Glomerular endothelial cell (primary cell): Measurements from ENCODE around the gene LRRC56. TPM values are rescaled to one million over a fixed set of nuclear protein-coding genes. Genes with fewer than 3 reads are reported as not detected.
"Not testable (repeated sequence)": the region's sequence is repeated elsewhere in the genome, so short reads cannot be mapped to it uniquely, and the experiment has no call there.

Source experiments
- DNase-seq: peaks from one replicate; pipeline ENCODE4 v3.0.0-alpha.2; 2011; ENCODE audit warnings: low read depth, low spot score; ENCODE audit errors: extremely low read depth
- total RNA-seq: library from RNA; depleted of rRNA; stranded (reverse); fragments of >200 nt; gene quantifications from 2 replicates; pipeline ENCODE4 v1.2.3, GENCODE V29; 2015

LRRC56 gene
- total RNA-seq, 1 donor from 2014 or later: 0.53 TPM

DNA sequence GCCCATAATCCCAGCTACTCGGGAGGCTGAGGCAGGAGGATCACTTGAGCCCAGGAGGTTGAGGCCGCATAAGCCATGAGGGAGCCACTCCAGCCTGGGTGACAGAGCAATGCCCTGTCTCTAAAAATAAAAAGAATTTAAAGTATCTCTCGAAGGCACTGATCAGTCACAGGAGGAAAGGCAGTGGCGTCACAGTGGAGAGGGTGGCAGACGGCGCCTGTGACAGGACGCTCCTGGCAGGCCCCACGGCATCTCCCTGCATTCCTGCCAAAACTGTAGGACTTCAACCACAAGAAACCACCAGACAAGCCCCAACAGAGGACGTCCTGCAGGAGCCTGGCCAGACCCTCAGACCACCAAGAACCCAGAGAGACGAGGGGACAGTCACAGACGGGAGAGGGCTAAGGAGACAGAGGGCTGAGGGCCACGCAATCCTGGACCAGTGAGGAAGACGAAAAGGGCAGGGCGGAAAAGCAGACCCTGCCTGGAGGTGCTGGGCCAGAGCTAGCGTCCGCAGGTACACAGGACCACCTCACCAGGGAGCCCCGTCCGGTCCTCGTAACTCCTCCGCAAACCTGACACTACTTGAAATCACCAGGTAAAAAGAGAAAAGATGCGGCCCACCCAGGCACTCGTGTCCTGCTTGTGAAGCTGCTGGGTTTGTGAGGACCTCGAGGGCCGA lies 36.2 kb upstream of the LRRC56 start:
- no peak for DNase-seq

DNA sequence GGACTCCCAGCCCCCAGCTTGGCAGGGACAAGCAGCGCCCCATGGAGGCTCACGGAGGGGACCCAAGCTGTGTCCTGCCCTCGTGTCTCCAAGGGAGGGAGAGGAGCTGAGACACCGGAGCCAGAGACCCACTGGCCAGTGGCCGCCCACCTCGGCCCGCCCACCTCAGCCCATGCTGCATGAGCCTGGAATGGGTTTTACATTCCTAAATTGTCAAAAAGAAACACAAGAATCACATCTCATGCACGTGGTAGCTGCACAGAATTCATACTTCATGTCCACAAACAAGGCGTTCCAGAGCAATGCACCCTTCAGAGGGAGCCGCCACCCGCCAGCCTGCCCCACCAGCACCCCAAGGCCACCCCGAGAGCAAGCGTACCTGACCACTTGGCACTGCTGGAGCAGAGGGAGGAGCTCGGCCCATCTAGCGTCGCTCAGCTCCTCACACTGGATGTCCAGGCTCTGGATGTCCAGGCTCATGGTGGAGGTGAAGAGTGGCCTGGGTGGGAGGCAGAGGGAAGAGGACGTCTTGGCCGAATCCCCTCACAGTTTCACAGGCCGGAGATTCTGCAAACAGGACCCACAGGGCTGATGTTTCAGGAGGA lies 35.5 kb upstream of the LRRC56 start:
- no peak for DNase-seq

DNA sequence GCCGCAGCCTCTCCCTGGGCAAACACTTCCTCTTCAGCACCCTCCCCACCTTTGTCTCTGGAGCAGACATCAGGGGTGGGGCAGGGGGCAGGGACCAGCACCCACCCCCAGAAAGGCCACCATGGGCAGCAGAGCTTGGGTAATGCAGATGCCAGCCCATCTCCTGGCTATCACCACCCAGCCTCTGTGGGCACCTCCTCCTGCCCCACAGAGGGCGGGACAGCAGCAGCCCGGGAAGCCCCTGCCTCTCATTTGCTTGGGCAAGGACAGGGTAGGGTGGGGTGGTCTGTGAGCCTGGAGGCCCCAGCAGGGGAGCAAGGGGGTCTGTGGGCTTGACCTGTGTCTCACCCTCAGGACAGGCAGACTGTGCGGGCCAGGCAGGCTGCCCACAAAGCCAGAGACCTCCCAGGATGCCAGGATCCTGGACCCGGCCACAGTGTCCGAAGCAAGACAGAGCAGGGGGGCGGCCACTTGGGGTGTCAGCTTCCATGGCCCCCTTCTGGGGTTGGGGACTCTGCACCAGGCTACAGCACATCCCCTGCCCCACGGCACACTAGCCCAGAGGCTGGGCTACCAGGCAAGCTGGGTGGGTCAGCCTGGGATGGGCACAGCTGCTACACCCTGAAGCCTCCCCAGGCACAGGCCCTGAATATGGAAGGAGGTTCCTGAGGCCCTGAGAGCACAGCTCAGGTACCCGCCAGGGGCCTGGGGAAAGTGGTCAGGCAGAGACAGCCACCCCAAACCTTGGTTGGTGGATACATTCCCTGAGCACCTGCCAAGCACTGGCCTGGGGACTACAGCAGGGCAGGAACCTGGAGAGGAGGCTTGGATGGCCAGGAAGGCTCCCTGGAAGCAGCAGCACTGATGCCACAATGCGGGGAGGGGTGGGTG lies 34.8 kb upstream of the LRRC56 start:
- no peak for DNase-seq

DNA sequence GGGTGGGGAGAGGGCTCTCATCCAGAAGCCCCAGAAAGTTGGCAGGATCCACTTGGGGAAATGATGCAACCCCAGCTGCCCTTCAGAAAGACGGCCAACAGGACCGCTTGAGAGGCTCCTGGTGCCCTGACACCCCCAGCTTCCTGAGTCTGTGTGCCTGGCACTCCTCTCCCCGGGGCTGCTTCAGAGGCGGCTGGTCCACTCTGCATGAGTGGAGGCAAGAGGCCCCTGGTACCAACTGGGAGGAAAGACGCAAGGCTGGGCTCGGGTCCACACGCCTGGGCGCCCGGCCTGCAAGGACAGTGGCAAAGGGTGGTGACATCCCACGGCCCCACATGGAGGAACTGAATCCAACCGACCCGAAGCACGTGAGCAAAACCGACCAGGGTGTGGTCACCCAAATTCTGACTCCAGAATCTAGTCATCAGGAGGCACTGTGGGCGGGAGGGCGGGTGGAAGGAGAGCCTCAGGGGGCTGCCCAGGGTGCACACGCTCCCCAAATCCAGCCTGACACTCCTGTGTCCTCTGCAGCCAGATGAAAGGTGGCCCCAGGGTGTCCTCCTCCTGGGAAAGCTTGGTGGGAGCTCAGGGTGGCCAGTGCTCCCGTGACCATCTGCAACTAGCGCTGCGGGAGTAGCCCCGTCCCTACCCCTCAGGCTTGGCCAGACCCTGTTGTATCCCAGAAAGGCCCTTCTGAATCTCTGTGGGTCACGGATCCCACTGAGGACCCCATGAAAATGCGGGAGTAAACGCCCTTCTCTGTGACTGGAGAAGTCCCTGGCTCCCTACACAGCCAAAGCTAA lies 33.9 kb upstream of the LRRC56 start:
- no peak for DNase-seq

DNA sequence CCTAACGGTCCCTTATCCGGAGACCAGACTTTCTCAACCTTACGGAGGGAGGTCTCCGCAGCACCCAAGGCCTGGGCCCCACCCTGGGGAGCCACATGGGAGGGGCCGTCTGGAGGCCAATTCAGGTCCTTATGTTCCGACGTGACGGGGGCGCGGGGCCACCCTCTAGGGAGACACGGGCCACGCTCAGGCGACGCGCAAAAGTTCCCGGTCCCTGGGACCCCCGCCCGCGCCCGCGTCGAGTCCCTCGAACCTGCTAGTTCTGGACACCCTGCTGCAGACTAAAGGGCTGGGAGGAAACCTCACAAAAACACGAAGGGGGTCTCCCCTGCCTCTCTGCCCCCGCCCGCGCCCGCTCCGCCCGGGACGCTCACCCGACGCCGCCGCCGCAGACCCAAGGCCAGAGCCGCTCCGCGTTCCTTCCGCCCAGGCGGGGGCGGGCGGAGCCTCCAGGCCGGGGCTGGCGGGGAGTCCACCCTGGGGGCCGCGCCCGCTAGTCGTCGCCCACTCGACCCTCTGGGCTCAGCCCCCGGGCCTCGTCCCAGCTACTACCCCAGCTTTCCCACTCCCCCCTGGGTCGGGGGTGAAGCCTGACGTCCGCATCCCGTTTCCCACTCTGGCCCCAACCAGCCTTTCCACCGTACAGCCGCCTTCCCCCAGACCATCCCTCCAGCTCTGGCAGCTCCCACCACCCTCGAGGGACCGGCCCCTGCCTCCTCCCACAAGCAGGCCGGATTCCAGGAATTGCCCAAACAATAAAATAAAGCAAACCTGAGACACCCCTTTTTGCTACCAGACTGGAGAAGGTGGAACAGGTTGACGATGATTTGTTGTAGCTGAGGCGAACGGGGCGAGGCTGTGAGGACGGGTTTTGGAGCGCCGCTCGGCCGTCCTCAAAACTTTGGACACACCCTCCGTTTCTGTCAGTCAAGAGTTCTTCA lies 33.0 kb upstream of the LRRC56 start:
- no peak for DNase-seq

DNA sequence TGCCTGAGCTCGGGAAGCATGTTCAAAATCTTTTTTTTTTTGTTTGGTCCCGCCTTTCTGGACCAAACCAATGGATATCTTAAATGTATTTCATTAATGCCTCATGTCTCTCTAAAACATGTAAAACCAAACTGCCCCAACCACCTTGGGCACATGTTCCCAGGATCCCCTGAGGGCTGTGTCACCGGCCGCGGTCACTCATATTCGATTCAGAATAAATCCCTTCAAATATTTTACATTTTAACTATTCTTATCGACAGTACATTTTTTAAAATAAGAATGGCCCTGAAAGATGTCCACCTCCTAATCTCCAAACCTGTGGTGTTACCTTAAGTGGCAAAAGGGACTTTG lies 32.4 kb upstream of the LRRC56 start:
- DNase-seq: no peak

DNA sequence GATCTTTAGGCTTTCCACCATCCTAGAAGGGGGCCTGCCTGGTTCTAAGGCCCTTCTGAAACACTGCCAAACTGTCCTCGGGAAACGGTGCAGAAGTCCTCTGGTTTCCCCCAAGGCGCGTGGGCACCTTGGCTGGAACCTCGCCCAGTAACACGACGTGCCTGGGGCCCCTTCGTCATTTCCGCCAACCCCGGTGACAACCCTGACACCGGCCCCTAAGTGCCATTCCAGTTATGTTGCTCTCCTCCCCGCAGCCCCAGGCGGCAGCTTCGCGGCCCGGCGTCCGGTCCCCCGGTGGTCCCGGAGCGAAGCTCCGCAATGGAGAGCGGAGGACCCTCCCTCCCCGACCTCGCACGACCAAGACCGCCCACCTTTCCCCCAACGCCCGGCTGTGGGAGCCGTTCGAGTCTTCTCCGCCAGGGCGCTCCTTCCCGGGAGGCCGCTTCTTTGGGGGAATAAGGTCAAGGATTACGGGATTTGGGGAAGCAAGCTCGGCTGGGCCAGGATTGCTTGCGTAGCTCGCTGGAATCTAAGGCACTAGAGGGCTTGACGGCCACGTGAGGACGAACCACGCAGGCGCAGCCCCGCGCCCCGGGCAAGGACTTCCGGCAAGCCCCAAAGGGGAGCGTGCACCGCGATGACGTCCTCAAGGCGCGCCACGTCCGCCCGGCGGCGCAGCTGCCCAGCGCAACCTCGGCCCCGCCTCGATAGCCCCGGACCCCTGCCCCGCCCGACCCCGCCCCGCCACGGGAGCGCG lies 30.9 kb upstream of the LRRC56 start:
- peak; percentile 69 for DNase-seq

DNA sequence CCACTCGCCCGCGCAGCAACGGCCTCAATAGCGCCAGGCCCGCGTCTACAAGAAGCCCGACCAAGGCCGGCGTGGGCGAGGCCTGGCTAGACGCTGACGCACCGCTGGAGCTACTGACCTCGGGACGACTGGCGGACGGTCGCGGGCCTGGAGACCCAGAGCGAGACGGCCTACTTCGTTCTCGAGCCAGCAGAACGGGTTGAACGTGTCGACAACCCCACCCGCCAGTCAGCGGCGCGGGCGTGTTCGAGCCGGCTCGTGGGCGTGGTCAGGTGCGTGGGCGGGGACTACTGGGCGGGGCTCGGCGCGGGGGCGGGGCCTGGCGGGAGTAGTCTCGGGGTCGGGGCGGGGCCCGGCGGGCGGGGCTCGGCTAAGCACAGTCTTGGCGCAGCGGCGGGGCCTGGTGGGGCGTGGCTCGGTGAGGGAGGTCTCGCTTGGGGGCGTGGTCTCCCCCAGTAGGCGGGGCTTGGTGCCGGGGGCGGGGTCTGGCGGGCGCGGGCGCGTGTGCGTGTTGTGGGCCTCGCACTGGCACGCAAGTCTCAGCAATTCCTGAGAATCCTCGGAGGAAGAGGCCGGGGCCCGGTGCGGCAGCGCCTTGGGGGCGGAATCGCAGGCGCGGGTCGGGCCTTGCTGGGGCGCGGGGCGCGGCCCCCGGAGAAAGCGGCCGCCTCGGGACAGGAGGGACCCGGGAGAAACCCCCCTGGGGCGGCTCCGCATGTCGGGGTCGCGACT lies 30.2 kb upstream of the LRRC56 start, which contains the start of gene RNH1:
Gene RNH1 (minus strand): TSS at position 248 of the 732 bp plus-strand sequence. CDS start 5,080 bp downstream, outside the sequence.
- peak; percentile 20 for DNase-seq

DNA sequence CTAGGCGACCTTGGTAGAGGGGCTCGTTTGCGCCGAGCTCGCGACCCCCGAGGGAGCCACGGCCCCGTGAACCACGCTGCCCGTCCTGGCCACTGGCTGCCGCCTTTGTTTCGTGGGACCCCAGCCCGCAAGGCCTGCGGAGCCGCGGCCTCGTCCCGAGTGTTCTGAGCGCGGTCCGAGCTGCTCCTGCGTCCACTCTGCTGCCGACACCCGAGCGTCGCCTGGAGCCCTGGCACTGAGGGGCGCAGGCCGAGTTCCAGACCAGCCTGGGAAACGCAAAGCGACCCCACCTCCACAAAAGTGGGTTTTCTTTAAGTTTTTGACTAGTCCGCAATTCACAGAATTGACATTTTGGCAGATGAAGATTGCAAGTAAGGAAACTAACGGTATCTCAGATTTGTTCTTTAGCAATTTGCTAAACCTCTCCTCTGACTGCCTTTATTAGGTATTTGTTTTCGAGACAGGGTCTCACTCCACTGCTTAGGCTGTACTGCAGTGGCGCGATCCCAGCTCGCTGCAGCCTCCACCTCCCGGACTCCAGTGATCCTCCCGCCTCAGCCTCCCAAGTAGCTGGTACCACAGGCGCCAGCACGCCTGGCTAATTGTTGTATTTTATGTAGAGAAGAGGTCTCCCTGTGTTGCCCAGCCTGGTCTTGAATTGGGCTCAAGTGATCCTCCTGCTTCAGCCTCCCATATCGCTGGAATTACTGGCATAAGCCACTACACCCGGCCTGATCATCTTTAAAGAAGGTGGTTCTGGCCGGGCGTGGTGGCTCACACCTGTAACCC lies 29.4 kb upstream of the LRRC56 start:
- DNase-seq: no peak

DNA sequence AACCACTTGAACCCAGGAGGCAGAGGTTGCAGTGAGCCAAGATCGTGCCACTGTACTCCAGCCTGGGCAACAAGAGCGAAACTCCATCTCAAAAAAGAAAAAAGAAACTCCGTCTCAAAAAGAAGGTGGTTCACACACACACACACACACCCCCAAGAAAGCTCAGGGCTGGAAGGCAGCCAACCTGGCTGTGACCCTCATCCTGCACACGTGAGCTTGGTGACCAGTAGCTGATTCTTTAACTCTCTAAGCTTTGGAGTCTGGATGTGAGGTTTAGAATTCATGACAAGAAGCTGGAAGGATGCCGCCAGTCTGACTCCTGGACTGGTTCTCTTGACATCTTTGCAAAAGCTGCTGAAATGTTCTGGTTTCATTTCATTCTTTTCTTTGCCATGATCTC lies 28.4 kb upstream of the LRRC56 start:
- no peak for DNase-seq

DNA sequence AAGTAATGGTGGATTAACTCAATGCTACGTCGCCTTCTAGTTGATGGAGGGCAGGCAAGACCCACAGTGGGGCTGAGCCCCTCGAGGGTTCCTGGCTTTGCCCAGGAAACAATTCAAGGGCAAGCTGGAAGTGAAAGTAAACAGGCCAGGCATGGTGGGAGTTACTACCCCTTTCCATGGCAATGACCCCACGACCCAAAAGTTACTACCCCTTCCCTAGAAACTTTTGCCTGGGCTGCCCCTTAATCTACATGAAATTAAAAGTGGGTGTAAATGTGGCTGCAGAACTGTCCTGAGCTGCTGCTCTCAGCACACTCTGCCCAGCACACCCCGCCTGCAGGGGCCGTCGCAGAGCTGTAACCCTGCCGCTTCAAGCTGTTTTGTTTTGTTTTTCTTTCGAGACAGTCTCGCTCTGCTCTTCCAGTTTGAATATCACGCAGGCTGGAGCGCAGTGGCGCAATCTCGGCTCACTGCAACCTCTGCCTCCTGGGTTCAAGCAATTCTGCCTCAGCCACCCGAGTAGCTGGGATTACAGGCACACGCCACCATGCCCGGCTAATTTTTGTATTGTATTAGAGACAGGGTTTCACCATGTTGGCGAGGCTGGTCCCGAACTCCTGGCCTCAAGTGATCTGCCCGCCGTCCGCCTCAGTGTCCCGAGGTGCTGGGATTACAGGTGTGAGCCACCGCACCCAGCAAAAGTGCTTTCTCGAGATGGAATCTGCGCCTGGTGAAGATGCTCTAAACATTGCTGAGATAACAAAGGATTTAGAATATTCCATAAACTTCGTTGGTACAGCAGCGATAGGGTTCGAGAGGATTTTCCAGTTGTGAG lies 24.3 kb upstream of the LRRC56 start:
- DNase-seq: no peak

DNA sequence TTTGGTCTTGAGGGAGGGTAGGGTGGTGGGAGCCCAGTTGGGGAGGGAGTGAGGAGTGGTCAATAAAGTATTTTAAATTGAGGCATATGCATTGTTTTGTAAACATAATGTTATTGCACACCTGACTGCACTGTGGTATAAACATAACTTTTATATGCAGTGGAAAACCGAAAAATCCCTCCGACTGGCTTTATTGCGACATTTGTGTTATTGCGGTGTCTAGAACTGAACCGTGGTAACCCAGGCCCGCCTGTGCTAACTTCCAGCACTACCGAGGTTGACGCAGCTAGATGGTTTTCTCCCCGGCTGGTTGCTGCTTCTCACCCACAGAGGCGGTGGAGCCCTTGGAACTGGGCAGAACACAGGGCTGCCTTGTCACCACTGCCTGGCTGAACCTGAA lies 22.7 kb upstream of the LRRC56 start:
- no peak for DNase-seq

DNA sequence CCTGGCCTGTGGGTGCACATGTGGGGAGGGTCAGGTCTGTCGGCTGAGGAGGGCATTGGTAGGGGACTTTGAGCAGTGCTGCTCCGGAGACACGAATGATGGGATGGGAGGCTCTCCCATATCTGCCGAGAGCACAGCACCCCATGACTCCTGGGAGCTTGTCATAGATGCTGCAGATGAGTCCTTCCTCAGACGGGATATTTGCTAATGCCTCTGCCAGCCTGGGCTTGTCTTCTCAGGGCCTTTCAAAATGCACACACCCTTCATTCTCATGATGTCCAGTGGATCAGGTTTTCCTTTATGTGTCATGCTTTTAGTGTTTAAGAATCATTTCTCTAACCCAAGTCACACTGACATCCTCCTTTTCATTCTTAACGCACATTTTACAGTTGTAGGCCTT lies 22.2 kb upstream of the LRRC56 start:
- no peak for DNase-seq

DNA sequence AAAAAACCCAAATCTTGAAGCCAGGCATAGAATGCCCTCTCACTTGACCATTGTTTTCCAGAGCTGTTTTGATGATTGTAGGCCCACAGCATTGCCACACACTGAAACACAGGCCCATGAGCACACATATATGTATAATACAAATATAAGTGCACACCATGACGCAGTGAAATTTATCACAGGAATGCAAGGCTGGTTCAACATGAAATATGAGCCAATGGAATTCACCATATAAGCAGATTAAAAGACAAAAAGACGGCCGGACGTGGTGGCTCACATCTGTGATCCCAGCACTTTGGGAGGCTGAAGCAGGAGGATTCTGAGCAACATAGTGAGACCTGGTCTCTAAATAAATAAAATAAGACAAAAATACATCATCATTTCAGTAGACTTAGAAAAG lies 20.9 kb upstream of the LRRC56 start:
- no peak for DNase-seq

DNA sequence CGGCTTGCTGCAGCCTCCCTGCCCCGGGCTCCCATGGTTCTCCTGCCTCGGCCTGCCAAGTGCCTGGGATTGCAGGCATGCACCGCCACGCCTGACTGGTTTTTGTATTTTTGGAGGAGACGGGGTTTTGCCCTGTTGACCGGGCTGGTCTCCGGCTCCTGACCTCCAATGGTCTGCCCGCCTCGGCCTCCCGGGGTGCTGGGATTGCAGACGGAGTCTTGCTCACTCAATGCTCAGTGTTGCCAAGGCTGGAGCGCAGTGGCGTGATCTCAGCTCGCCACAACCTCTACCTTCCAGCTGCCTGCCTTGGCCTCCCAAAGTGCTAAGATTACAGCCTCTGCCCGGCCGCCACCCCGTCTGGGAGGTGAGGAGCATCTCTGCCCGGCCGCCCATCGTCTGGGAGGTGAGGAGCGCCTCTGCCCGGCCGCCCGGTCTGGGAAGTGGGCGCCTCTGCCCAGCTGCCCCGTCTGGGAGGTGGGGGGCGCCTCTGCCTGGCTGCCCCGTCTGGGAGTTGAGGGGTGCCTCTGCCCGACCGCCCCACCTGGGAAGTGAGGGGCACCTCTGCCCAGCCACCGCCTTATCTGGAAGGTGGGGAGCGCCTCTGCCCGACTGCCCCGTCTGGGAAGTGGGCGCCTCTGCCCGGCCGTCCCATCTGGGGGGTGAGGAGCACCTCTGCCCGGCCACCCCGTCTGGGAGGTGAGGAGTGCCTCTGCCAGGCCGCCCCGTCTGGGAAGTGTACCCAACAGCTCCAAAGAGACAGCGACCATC lies 20.2 kb upstream of the LRRC56 start:
- DNase-seq: not testable (repeated sequence)
